Measurements from ENCODE around the gene TRIM21.
"Not testable (repeated sequence)": the region's sequence is repeated elsewhere in the genome, so short reads cannot be mapped to it uniquely, and the experiment has no call there.

Gene TRIM21

GRCh38 chr11:4370166-4370565, 23.3 kb downstream of the TRIM21 start:
- DNase-seq (ENCODE audit: low spot score) = no peak
- H3K27me3 Mint-ChIP-seq (ENCODE audit: low read depth) = no peaks in the 10 kb centered on the region
- H3K4me3 Mint-ChIP-seq = no peak overlapping the region
- no peaks in the 10 kb centered on the region for H3K4me1 Mint-ChIP-seq (ENCODE audit: low read depth)
- H3K27ac Mint-ChIP-seq = no peak overlapping the region
- no peaks in the 10 kb centered on the region for H3K36me3 Mint-ChIP-seq (ENCODE audit: low read depth)
- H3K9me3 Mint-ChIP-seq = no peaks in the 10 kb centered on the region

GRCh38 chr11:4368286-4368685, 25.2 kb downstream of the TRIM21 start, which contains the start of gene OR52B4:
TSS of gene OR52B4 (minus strand) at chr11:4368386. CDS start at chr11:4368295, 91 bp downstream.
- DNase-seq (ENCODE audit: low spot score) = no peak
- Mint-ChIP-seq H3K4me3 (no peak within 1 kb of the TSS), H3K27ac (no peak within 1 kb of the TSS), H3K9me3 (no peaks in the 10 kb centered on the region), H3K4me1 (ENCODE audit: low read depth) (no peaks in the 10 kb centered on the region), H3K36me3 (ENCODE audit: low read depth) (no peaks in the 10 kb centered on the region), H3K27me3 (ENCODE audit: low read depth) (no peaks in the 10 kb centered on the region)

GRCh38 chr11:4348142-4348541, 45.4 kb downstream of the TRIM21 start:
- H3K4me1 Mint-ChIP-seq (ENCODE audit: low read depth); H3K36me3 Mint-ChIP-seq (ENCODE audit: low read depth); H3K9me3 Mint-ChIP-seq; DNase-seq (ENCODE audit: low spot score); H3K27ac Mint-ChIP-seq; H3K4me3 Mint-ChIP-seq; H3K27me3 Mint-ChIP-seq (ENCODE audit: low read depth): not testable (repeated sequence)

GRCh38 chr11:4345366-4345765, 48.1 kb downstream of the TRIM21 start:
- DNase-seq (ENCODE audit: low spot score); H3K9me3 Mint-ChIP-seq; H3K36me3 Mint-ChIP-seq (ENCODE audit: low read depth); H3K27me3 Mint-ChIP-seq (ENCODE audit: low read depth); H3K4me3 Mint-ChIP-seq; H3K27ac Mint-ChIP-seq; H3K4me1 Mint-ChIP-seq (ENCODE audit: low read depth): not testable (repeated sequence)

All from T-helper 2 cell treated with Interferon-gamma antibody and Interleukin-4, amounts not matched to agents 5 μg/mL and 100 μg/mL, for 36 hours (primary cell).